ENCODE results near the gene TMEM132D. TPM values are rescaled to one million over a fixed set of nuclear protein-coding genes. Genes with fewer than 3 reads are reported as not detected.

The TMEM132D gene
- total RNA-seq, 5 donors from 2014 or later (not counting 1 experiment from before 2014, with no cell fraction given), result not detected

DNA sequence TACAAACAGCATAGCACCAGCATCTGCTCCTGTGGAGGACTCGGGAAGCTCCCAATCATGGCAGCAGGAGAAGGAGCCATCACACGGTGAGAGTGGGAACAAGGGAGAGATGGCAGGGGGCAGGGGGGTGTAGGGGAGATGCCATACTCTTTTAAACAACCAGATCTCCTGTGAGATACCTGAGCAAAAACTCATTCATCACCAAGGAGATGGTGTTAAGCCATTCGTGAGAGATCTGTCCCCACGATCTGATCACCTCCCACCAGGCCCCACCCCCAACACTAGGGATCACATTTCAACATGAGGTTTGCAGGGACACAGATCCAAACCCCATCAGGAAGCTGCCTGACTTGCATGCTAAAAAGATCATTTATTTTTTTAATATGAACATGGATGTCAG is 499.3 kb downstream of the TMEM132D start:
- H3K27ac Mint-ChIP-seq, result no peak overlapping the region
- no peaks in the 10 kb centered on the region for H3K27me3 ChIP-seq (replicated peaks in 1 of 2; ENCODE audit: control insufficient read depth in 2 of 2, extremely low read depth in 1 of 2, insufficient read depth in 2 of 2, low read length in 1 of 2)
- no peaks in the 10 kb centered on the region for H3K27me3 Mint-ChIP-seq
- no peaks in the 10 kb centered on the region for H3K4me1 Mint-ChIP-seq
- H3K9me3 Mint-ChIP-seq, result peaks cover under 1 to 20% (median 4%) of the 10 kb centered on the region in 3 donors
- CTCF ChIA-PET, result no interaction called here
- DNase-seq (no peak), ATAC-seq (replicated peaks in 1 of 4) (no peak)
- H3K4me1 ChIP-seq (ENCODE audit: control insufficient read depth in 1 of 2, extremely low read depth in 1 of 2, insufficient read depth in 2 of 2, low read length in 2 of 2), result no peaks in the 10 kb centered on the region
- no CpG with 5 or more reads among the region's 4 CpGs for WGBS (ENCODE audit: insufficient coverage)
- H3K27ac ChIP-seq (ENCODE audit: low read length), result no peak overlapping the region
- no peak overlapping the region for H3K4me3 ChIP-seq (ENCODE audit: control insufficient read depth in 1 of 2, extremely low read depth in 1 of 2, low read length in 1 of 2)
- H3K4me3 Mint-ChIP-seq, result no peak overlapping the region
- H3K36me3 Mint-ChIP-seq, result no peaks in the 10 kb centered on the region
- H3K36me3 ChIP-seq (ENCODE audit: control insufficient read depth in 2 of 2, extremely low read depth in 1 of 2, insufficient read depth in 1 of 2, low read length in 1 of 2), result no peaks in the 10 kb centered on the region
- POLR2A ChIA-PET, result no interaction called here
- H3K9me3 ChIP-seq, result no peaks in the 10 kb centered on the region

DNA sequence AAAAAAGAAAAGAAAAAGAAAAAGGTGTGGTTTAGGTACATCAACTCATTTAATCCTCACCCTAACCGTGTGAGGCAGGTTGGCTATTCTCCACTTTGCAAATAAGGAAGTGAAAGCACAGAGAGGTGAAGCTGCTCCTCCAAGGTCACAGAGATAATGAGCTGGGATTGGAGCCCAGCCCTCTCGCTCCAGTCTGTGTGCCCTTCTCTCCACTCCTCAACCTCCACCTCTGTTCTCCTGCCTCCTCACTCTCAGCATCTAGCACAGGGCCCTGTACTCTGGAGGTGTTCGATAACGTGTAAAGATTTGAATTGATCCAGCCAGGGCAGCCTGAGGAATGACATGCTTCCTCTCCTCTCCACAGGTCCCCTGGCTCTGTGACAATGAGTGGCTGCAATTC is 502.3 kb downstream of the TMEM132D start:
- ChIA-PET POLR2A (no interaction called here), CTCF (interaction anchor here in 1 of 2 donors (0.6 kb wide), 1 partner anchor 1274 kb away, joined by 3 read pairs; no protein-coding TSS in a partner anchor)
- Histone ChIP-seq H3K36me3 (ENCODE audit: control insufficient read depth in 2 of 2, extremely low read depth in 1 of 2, insufficient read depth in 1 of 2, low read length in 1 of 2) (no peaks in the 10 kb centered on the region), H3K27me3 (replicated peaks in 1 of 2; ENCODE audit: control insufficient read depth in 2 of 2, extremely low read depth in 1 of 2, insufficient read depth in 2 of 2, low read length in 1 of 2) (no peaks in the 10 kb centered on the region), H3K4me3 (ENCODE audit: control insufficient read depth in 1 of 2, extremely low read depth in 1 of 2, low read length in 1 of 2) (no peak overlapping the region), H3K9me3 (no peaks in the 10 kb centered on the region), H3K4me1 (ENCODE audit: control insufficient read depth in 1 of 2, extremely low read depth in 1 of 2, insufficient read depth in 2 of 2, low read length in 2 of 2) (no peaks in the 10 kb centered on the region), H3K27ac (ENCODE audit: low read length) (no peak overlapping the region)
- Mint-ChIP-seq H3K4me3 (no peak overlapping the region), H3K9me3 (peaks cover 4 to 38% (median 9%) of the 10 kb centered on the region in 3 donors), H3K27ac (no peak overlapping the region), H3K27me3 (no peaks in the 10 kb centered on the region), H3K36me3 (no peaks in the 10 kb centered on the region), H3K4me1 (no peaks in the 10 kb centered on the region)
- ATAC-seq (replicated peaks in 1 of 4) (no peak), DNase-seq (no peak)
- WGBS (ENCODE audit: insufficient coverage), result 100% methylated on average over 1 of the region's 4 CpGs

DNA sequence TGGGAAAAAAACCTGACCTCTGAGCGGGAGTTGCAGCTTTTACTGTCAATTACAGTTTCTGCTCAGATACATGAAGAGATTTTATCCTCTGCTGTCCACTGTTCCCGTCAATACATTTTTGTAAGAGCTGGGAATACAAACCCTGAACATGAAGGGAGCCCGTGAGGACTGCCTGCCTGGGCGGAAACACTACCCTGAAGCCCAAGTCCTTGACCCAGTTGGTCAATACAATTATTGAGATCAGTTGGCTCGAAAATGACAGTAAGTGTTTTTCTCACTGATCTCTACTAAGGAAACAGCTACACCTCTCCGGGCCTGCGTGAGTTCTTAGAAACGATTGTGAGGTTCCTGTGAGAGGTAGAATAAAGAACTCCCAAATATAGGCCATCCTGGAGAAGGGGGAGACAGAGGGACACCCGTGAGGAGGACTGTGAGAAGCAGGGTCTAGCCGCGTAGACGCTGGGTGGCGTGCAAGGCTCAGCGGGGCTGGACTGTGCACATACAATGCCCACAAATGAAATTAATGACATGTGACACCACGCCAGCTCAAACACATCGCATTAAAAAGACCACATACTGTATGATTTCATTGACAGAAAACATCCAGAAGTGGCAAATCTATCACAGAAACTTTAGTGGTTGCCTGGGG is 509.5 kb downstream of the TMEM132D start:
- no peak overlapping the region for H3K4me3 ChIP-seq (ENCODE audit: control insufficient read depth in 1 of 2, extremely low read depth in 1 of 2, low read length in 1 of 2)
- no peaks in the 10 kb centered on the region for H3K27me3 ChIP-seq (replicated peaks in 1 of 2; ENCODE audit: control insufficient read depth in 2 of 2, extremely low read depth in 1 of 2, insufficient read depth in 2 of 2, low read length in 1 of 2)
- ChIA-PET POLR2A (no interaction called here), CTCF (no interaction called here)
- Mint-ChIP-seq H3K4me1 (no peaks in the 10 kb centered on the region), H3K27ac (no peak overlapping the region), H3K9me3 (peaks cover 0 to 26% (median 6%) of the 10 kb centered on the region in 3 donors), H3K27me3 (no peaks in the 10 kb centered on the region), H3K4me3 (no peak overlapping the region), H3K36me3 (no peaks in the 10 kb centered on the region)
- H3K27ac ChIP-seq (ENCODE audit: low read length), result no peak overlapping the region
- ATAC-seq (replicated peaks in 1 of 4), result no peak
- H3K9me3 ChIP-seq, result no peaks in the 10 kb centered on the region
- no peak for DNase-seq
- H3K36me3 ChIP-seq (ENCODE audit: control insufficient read depth in 2 of 2, extremely low read depth in 1 of 2, insufficient read depth in 1 of 2, low read length in 1 of 2), result no peaks in the 10 kb centered on the region
- H3K4me1 ChIP-seq (ENCODE audit: control insufficient read depth in 1 of 2, extremely low read depth in 1 of 2, insufficient read depth in 2 of 2, low read length in 2 of 2), result no peaks in the 10 kb centered on the region
- 71% methylated on average over 5 of the region's 16 CpGs for WGBS (ENCODE audit: insufficient coverage)

GRCh38 chr12:129393357-129393937 is 510.4 kb downstream of the TMEM132D start:
- DNase-seq, result no peak
- ATAC-seq (replicated peaks in 1 of 4), result no peak
- H3K27ac ChIP-seq (ENCODE audit: low read length), result no peak overlapping the region
- no peaks in the 10 kb centered on the region for H3K36me3 ChIP-seq (ENCODE audit: control insufficient read depth in 2 of 2, extremely low read depth in 1 of 2, insufficient read depth in 1 of 2, low read length in 1 of 2)
- Mint-ChIP-seq H3K4me1 (no peaks in the 10 kb centered on the region), H3K9me3 (peaks cover 0 to 19% (median 0%) of the 10 kb centered on the region in 3 donors), H3K27ac (no peak overlapping the region), H3K4me3 (no peak overlapping the region), H3K36me3 (no peaks in the 10 kb centered on the region), H3K27me3 (no peaks in the 10 kb centered on the region)
- no peaks in the 10 kb centered on the region for H3K9me3 ChIP-seq
- no peaks in the 10 kb centered on the region for H3K27me3 ChIP-seq (replicated peaks in 1 of 2; ENCODE audit: control insufficient read depth in 2 of 2, extremely low read depth in 1 of 2, insufficient read depth in 2 of 2, low read length in 1 of 2)
- 63% methylated on average over 1 of the region's 5 CpGs for WGBS (ENCODE audit: insufficient coverage)
- no peak overlapping the region for H3K4me3 ChIP-seq (ENCODE audit: control insufficient read depth in 1 of 2, extremely low read depth in 1 of 2, low read length in 1 of 2)
- ChIA-PET CTCF (no interaction called here), POLR2A (no interaction called here)
- no peaks in the 10 kb centered on the region for H3K4me1 ChIP-seq (ENCODE audit: control insufficient read depth in 1 of 2, extremely low read depth in 1 of 2, insufficient read depth in 2 of 2, low read length in 2 of 2)

DNA sequence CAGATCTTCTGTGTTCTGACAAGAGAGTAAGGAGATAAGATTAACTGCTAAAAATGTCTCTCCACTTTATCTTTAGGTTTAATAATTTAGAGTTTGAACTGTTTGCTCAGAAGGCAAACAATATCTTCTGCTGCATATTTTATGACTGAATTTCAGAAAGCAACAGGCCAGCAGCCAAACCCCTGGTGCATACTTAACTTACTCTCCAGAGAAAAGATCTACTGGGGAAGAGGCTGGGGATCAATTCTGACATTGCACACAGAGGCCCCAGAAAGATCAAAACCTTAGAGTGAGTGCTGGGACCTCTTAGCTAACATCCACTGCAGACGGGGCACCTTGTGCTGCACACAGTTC is 518.2 kb downstream of the TMEM132D start:
- Mint-ChIP-seq H3K4me3 (no peak overlapping the region), H3K9me3 (no peaks in the 10 kb centered on the region), H3K36me3 (no peaks in the 10 kb centered on the region), H3K27ac (no peak overlapping the region), H3K4me1 (no peaks in the 10 kb centered on the region), H3K27me3 (no peaks in the 10 kb centered on the region)
- no peaks in the 10 kb centered on the region for H3K9me3 ChIP-seq
- no peak overlapping the region for H3K27ac ChIP-seq (ENCODE audit: low read length)
- ATAC-seq (replicated peaks in 1 of 4) (no peak), DNase-seq (no peak)
- CTCF ChIA-PET, result no interaction called here
- no peaks in the 10 kb centered on the region for H3K27me3 ChIP-seq (replicated peaks in 1 of 2; ENCODE audit: control insufficient read depth in 2 of 2, extremely low read depth in 1 of 2, insufficient read depth in 2 of 2, low read length in 1 of 2)
- no peaks in the 10 kb centered on the region for H3K36me3 ChIP-seq (ENCODE audit: control insufficient read depth in 2 of 2, extremely low read depth in 1 of 2, insufficient read depth in 1 of 2, low read length in 1 of 2)
- no peaks in the 10 kb centered on the region for H3K4me1 ChIP-seq (ENCODE audit: control insufficient read depth in 1 of 2, extremely low read depth in 1 of 2, insufficient read depth in 2 of 2, low read length in 2 of 2)
- POLR2A ChIA-PET, result no interaction called here
- no peak overlapping the region for H3K4me3 ChIP-seq (ENCODE audit: control insufficient read depth in 1 of 2, extremely low read depth in 1 of 2, low read length in 1 of 2)
- WGBS (ENCODE audit: insufficient coverage), result 89% methylated on average over 1 of the region's 1 CpG

GRCh38 chr12:129383956-129384355 is 519.9 kb downstream of the TMEM132D start:
- H3K36me3 Mint-ChIP-seq, result no peaks in the 10 kb centered on the region
- CTCF ChIA-PET, result interaction anchor here in 1 of 2 donors (0.5 kb wide), 1 partner anchor 267 kb away, joined by 7 read pairs; no protein-coding TSS in a partner anchor

More at GRCh38 chr12:129383956-129384355, 519.9 kb downstream of the TMEM132D start:
- ATAC-seq (replicated peaks in 1 of 4) (no peak), DNase-seq (no peak)
- POLR2A ChIA-PET, result no interaction called here
- Mint-ChIP-seq H3K9me3 (peaks cover 0 to 4% (median 0%) of the 10 kb centered on the region in 3 donors), H3K4me3 (no peak overlapping the region), H3K4me1 (no peaks in the 10 kb centered on the region), H3K27ac (no peak overlapping the region), H3K27me3 (no peaks in the 10 kb centered on the region)
- H3K4me3 ChIP-seq (ENCODE audit: control insufficient read depth in 1 of 2, extremely low read depth in 1 of 2, low read length in 1 of 2), result no peak overlapping the region
- 86% methylated on average over 8 of the region's 9 CpGs for WGBS (ENCODE audit: insufficient coverage)
- H3K9me3 ChIP-seq, result no peaks in the 10 kb centered on the region
- no peak overlapping the region for H3K27ac ChIP-seq (ENCODE audit: low read length)
- H3K27me3 ChIP-seq (replicated peaks in 1 of 2; ENCODE audit: control insufficient read depth in 2 of 2, extremely low read depth in 1 of 2, insufficient read depth in 2 of 2, low read length in 1 of 2), result no peaks in the 10 kb centered on the region
- H3K36me3 ChIP-seq (ENCODE audit: control insufficient read depth in 2 of 2, extremely low read depth in 1 of 2, insufficient read depth in 1 of 2, low read length in 1 of 2), result no peaks in the 10 kb centered on the region
- no peaks in the 10 kb centered on the region for H3K4me1 ChIP-seq (ENCODE audit: control insufficient read depth in 1 of 2, extremely low read depth in 1 of 2, insufficient read depth in 2 of 2, low read length in 2 of 2)

Measured in T-cell (primary cell).